Esophagus (tissue), 2 donors: Measurements from ENCODE around the gene MACROD2. TPM values are rescaled to one million over a fixed set of nuclear protein-coding genes. Genes with fewer than 3 reads are reported as not detected.

Source experiments
- H3K27ac ChIP-seq, 2 donors: one replicate each; pipeline ENCODE4 v1.5.1; 2013; ENCODE audit warnings: low read depth in 2 of 2, mild to moderate bottlenecking in 2 of 2, inconsistent platforms in 1 of 2, low read length in 1 of 2, moderate library complexity in 1 of 2
- H3K27me3 ChIP-seq, 2 donors: one replicate each; pipeline ENCODE4 v1.6.1; 2013; ENCODE audit warnings: low read length in 2 of 2, control low read depth in 1 of 2, mild to moderate bottlenecking in 1 of 2; ENCODE audit not compliant: insufficient read depth in 2 of 2, control insufficient read depth in 1 of 2
- H3K36me3 ChIP-seq, 2 donors: one replicate each; pipeline ENCODE4 v1.6.1; 2013; ENCODE audit warnings: low read length in 1 of 2; ENCODE audit not compliant: control insufficient read depth in 2 of 2, insufficient read depth in 2 of 2
- H3K4me1 ChIP-seq, 2 donors: one replicate each; pipeline ENCODE4 v1.6.1; 2013; ENCODE audit warnings: low read length in 1 of 2; ENCODE audit not compliant: control insufficient read depth in 2 of 2, insufficient read depth in 2 of 2
- H3K4me3 ChIP-seq, 2 donors: one replicate each; pipeline ENCODE4 v1.5.1; 2013; ENCODE audit warnings: low read length in 2 of 2, mild to moderate bottlenecking in 2 of 2, low read depth in 1 of 2, moderate library complexity in 1 of 2
- H3K9me3 ChIP-seq, 2 donors: one replicate each; pipeline ENCODE4 v1.6.1; 2013; ENCODE audit warnings: mild to moderate bottlenecking in 2 of 2, low read depth in 1 of 2, low read length in 1 of 2, moderate library complexity in 1 of 2; ENCODE audit not compliant: control insufficient read depth in 2 of 2, insufficient read depth in 1 of 2
- WGBS, 2 donors: extraction: QIAGEN DNeasy Blood & Tissue Kit; methylation state at CpG; one replicate each; pipeline ENCODE4 v1.1.7; 2013; 5-methylcytosine and 5-hydroxymethylcytosine counted together
- polyA plus RNA-seq, 2 donors: library from polyadenylated mRNA; stranded (reverse); fragments of 200-250 nt; gene quantifications; one replicate each; pipeline ENCODE4 v1.2.3, GENCODE V29; 2013
- donor health status: healthy with polysubstance abuse.
- donor health status: Bipolar disorder and iron deficiency.

MACROD2 gene
- polyA plus RNA-seq, 2 donors, result 0.64 to 1.9 TPM

- Histone ChIP-seq H3K9me3 (no peaks in the 10 kb centered on the region), H3K27ac (no peak overlapping the region), H3K4me3 (no peak overlapping the region), H3K36me3 (no peaks in the 10 kb centered on the region), H3K27me3 (no peaks in the 10 kb centered on the region), H3K4me1 (no peaks in the 10 kb centered on the region)
- 33% methylated on average over 5 of the region's 5 CpGs for WGBS, 2 donors
These were observed 1642.8 kb downstream of the MACROD2 start for GRCh38 chr20:15637950-15638754.

- WGBS, 2 donors, result 87 to 89% methylated on average over 5 of the region's 5 CpGs
- no peaks in the 10 kb centered on the region for H3K27me3 ChIP-seq
- no peaks in the 10 kb centered on the region for H3K36me3 ChIP-seq
- no peak overlapping the region for H3K27ac ChIP-seq
- no peak overlapping the region for H3K4me3 ChIP-seq
- no peaks in the 10 kb centered on the region for H3K4me1 ChIP-seq
- no peaks in the 10 kb centered on the region for H3K9me3 ChIP-seq
These were observed 1643.5 kb downstream of the MACROD2 start for GRCh38 chr20:15638816-15639215.

- no peaks in the 10 kb centered on the region for H3K27me3 ChIP-seq
- H3K27ac ChIP-seq, result no peak overlapping the region
- WGBS, 2 donors, result 83 to 90% methylated on average over 1 of the region's 1 CpG
- H3K9me3 ChIP-seq, result no peaks in the 10 kb centered on the region
- no peaks in the 10 kb centered on the region for H3K36me3 ChIP-seq
- no peaks in the 10 kb centered on the region for H3K4me1 ChIP-seq
- H3K4me3 ChIP-seq, result no peak overlapping the region
These were observed 1644.5 kb downstream of the MACROD2 start for GRCh38 chr20:15639839-15640238.

- Histone ChIP-seq H3K27ac (no peak overlapping the region), H3K27me3 (no peaks in the 10 kb centered on the region), H3K36me3 (no peaks in the 10 kb centered on the region), H3K4me3 (no peak overlapping the region), H3K4me1 (no peaks in the 10 kb centered on the region), H3K9me3 (no peaks in the 10 kb centered on the region)
- WGBS, 2 donors, result 75 to 80% methylated on average over 6 of the region's 6 CpGs
These were observed 1646.8 kb downstream of the MACROD2 start for GRCh38 chr20:15642109-15642508.

- 52 to 55% methylated on average over 4 of the region's 4 CpGs for WGBS, 2 donors
- no peak overlapping the region for H3K4me3 ChIP-seq
- no peaks in the 10 kb centered on the region for H3K9me3 ChIP-seq
- H3K27me3 ChIP-seq, result no peaks in the 10 kb centered on the region
- no peaks in the 10 kb centered on the region for H3K4me1 ChIP-seq
- no peak overlapping the region for H3K27ac ChIP-seq
- no peaks in the 10 kb centered on the region for H3K36me3 ChIP-seq
These were observed 1647.4 kb downstream of the MACROD2 start for GRCh38 chr20:15642676-15643075.

GRCh38 chr20:15643713-15644112 is 1648.4 kb downstream of the MACROD2 start:
- no peaks in the 10 kb centered on the region for H3K9me3 ChIP-seq
- no peak overlapping the region for H3K4me3 ChIP-seq
- H3K27me3 ChIP-seq, result no peaks in the 10 kb centered on the region
- H3K36me3 ChIP-seq, result no peaks in the 10 kb centered on the region
- 69 to 87% methylated on average over 2 of the region's 2 CpGs for WGBS, 2 donors
- H3K4me1 ChIP-seq, result no peaks in the 10 kb centered on the region
- no peak overlapping the region for H3K27ac ChIP-seq

- Histone ChIP-seq H3K36me3 (no peaks in the 10 kb centered on the region), H3K4me1 (no peaks in the 10 kb centered on the region), H3K27ac (no peak overlapping the region), H3K27me3 (no peaks in the 10 kb centered on the region), H3K4me3 (no peak overlapping the region), H3K9me3 (no peaks in the 10 kb centered on the region)
- 81 to 83% methylated on average over 2 of the region's 2 CpGs for WGBS, 2 donors
These were observed 1650.5 kb downstream of the MACROD2 start for GRCh38 chr20:15645816-15646215.

- WGBS, 2 donors, result 92 to 93% methylated on average over 8 of the region's 8 CpGs
- H3K27me3 ChIP-seq, result no peaks in the 10 kb centered on the region
- no peak overlapping the region for H3K4me3 ChIP-seq
These were observed 1658.3 kb downstream of the MACROD2 start for GRCh38 chr20:15653396-15654207.

GRCh38 chr20:15654208-15654649 is 1658.9 kb downstream of the MACROD2 start:
- H3K36me3 ChIP-seq, result no peaks in the 10 kb centered on the region
- no peaks in the 10 kb centered on the region for H3K27me3 ChIP-seq
- H3K27ac ChIP-seq, result no peak overlapping the region
- no peaks in the 10 kb centered on the region for H3K4me1 ChIP-seq
- no peak overlapping the region for H3K4me3 ChIP-seq
- no peaks in the 10 kb centered on the region for H3K9me3 ChIP-seq
- WGBS, 2 donors, result 70% methylated on average over 2 of the region's 2 CpGs

More at GRCh38 chr20:15653396-15654207, 1658.3 kb downstream of the MACROD2 start:
- no peaks in the 10 kb centered on the region for H3K4me1 ChIP-seq
- no peaks in the 10 kb centered on the region for H3K36me3 ChIP-seq
- H3K9me3 ChIP-seq, result no peaks in the 10 kb centered on the region
- no peak overlapping the region for H3K27ac ChIP-seq
